Right lobe of liver (tissue), 4 donors: Measurements from ENCODE around the gene KRT4.

Experiments
- POLR2A ChIP-seq: fragments of 450-650 bp; IDR thresholded peaks from one replicate; pipeline ENCODE4 v1.6.1; 2017; ENCODE audit warnings: antibody characterized with exemption, mild to moderate bottlenecking
- TF ChIP-seq, protein P1 (sequence below), 4 donors: fragments of 200-600 bp in 3 of 4; fragments of 450-650 bp in 1 of 4; IDR thresholded peaks; one replicate each; pipeline versions ENCODE4 v1.5.1 to v1.8.0; 2016 to 2022; ENCODE audit warnings: antibody characterized with exemption in 4 of 4, mild to moderate bottlenecking in 2 of 4
- donor health status: DM: no; HTN: no; CAD: no.
- donor health status: DM: no; HTN: no; CAD: no.
- donor health status: DM: no; HTN: yes; CAD: no.

DNA sequence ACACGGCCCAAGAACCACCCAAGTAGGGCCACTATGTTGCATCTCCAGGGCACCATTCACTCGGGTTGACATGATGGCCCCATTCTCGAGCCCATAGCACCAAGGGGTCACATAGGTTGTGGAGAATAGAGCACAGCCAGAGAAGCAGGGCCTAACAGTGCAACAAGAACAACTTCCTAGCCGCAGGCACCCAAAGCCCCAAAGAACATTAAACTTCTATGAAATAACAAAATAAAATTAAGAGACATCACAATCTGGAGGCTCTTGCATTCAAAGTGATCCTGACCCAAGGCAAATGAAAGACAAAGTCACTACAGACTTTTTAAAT, 1.9 kb downstream of the KRT4 start:
- TF ChIP-seq, protein P1, sequence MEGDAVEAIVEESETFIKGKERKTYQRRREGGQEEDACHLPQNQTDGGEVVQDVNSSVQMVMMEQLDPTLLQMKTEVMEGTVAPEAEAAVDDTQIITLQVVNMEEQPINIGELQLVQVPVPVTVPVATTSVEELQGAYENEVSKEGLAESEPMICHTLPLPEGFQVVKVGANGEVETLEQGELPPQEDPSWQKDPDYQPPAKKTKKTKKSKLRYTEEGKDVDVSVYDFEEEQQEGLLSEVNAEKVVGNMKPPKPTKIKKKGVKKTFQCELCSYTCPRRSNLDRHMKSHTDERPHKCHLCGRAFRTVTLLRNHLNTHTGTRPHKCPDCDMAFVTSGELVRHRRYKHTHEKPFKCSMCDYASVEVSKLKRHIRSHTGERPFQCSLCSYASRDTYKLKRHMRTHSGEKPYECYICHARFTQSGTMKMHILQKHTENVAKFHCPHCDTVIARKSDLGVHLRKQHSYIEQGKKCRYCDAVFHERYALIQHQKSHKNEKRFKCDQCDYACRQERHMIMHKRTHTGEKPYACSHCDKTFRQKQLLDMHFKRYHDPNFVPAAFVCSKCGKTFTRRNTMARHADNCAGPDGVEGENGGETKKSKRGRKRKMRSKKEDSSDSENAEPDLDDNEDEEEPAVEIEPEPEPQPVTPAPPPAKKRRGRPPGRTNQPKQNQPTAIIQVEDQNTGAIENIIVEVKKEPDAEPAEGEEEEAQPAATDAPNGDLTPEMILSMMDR (IDR thresholded peaks at IDR 0.05), result no peak
- no peak for TF ChIP-seq POLR2A
